ENCODE data around the gene ALX1.

The ALX1 gene

GRCh38 chr12:85280165-85280983 is at the start of gene ALX1:
TSS of gene ALX1 (plus strand) at chr12:85280220. CDS start at chr12:85280262, 42 bp downstream.
- no peak for DNase-seq (ENCODE audit: low spot score)

- DNase-seq (ENCODE audit: low spot score), result no peak
Measured at GRCh38 chr12:85237327-85237726, 42.7 kb upstream of the ALX1 start.

- DNase-seq (ENCODE audit: low spot score), result no peak
Measured at GRCh38 chr12:85244561-85244960, 35.5 kb upstream of the ALX1 start.

GRCh38 chr12:85253853-85254252 is 26.2 kb upstream of the ALX1 start:
- DNase-seq (ENCODE audit: low spot score), result no peak

GRCh38 chr12:85257671-85258070 is 22.3 kb upstream of the ALX1 start:
- DNase-seq (ENCODE audit: low spot score), result no peak

- no peak for DNase-seq (ENCODE audit: low spot score)
Measured at GRCh38 chr12:85260447-85260846, 19.6 kb upstream of the ALX1 start.

GRCh38 chr12:85260896-85261295 is 19.1 kb upstream of the ALX1 start:
- no peak for DNase-seq (ENCODE audit: low spot score)

- DNase-seq (ENCODE audit: low spot score), result no peak
Measured at GRCh38 chr12:85266356-85266755, 13.7 kb upstream of the ALX1 start.

GRCh38 chr12:85273381-85274314 is 6.4 kb upstream of the ALX1 start:
- DNase-seq (ENCODE audit: low spot score), result no peak

GRCh38 chr12:85274315-85274651 is 5.7 kb upstream of the ALX1 start:
- DNase-seq (ENCODE audit: low spot score), result no peak

GRCh38 chr12:85275374-85275773 is 4.6 kb upstream of the ALX1 start:
- no peak for DNase-seq (ENCODE audit: low spot score)

- DNase-seq (ENCODE audit: low spot score), result no peak
Measured at GRCh38 chr12:85277191-85277590, 2.8 kb upstream of the ALX1 start.

- no peak for DNase-seq (ENCODE audit: low spot score)
Measured at GRCh38 chr12:85277900-85278597, 2.0 kb upstream of the ALX1 start.

- no peak for DNase-seq (ENCODE audit: low spot score)
Measured at GRCh38 chr12:85278598-85279448, 1.2 kb upstream of the ALX1 start.

- DNase-seq (ENCODE audit: low spot score), result no peak
Measured at GRCh38 chr12:85279449-85280164, 413 bp upstream of the ALX1 start.

- no peak for DNase-seq (ENCODE audit: low spot score)
Measured at GRCh38 chr12:85280984-85281630, 1.1 kb downstream of the ALX1 start.

- no peak for DNase-seq (ENCODE audit: low spot score)
Measured at GRCh38 chr12:85281636-85282312, 1.8 kb downstream of the ALX1 start.

- no peak for DNase-seq (ENCODE audit: low spot score)
Measured at GRCh38 chr12:85283560-85283959, 3.5 kb downstream of the ALX1 start.

GRCh38 chr12:85296362-85296761 is 16.3 kb downstream of the ALX1 start:
- no peak for DNase-seq (ENCODE audit: low spot score)

GRCh38 chr12:85299053-85299452 is 19.0 kb downstream of the ALX1 start:
- no peak for DNase-seq (ENCODE audit: low spot score)
